ENCODE results near the gene PMP22.

Gene PMP22

GRCh38 chr17:15264542-15264941 lies 584 bp downstream of the PMP22 start:
- no peak for DNase-seq (ENCODE audit: low spot score)
- no peak for TF ChIP-seq CTCF (IDR thresholded peaks at IDR 0.05)
- Histone ChIP-seq H3K4me3 (peak overlapping the region; percentile 81), H3K27ac (peak overlapping the region; percentile 34 to 80)

DNA sequence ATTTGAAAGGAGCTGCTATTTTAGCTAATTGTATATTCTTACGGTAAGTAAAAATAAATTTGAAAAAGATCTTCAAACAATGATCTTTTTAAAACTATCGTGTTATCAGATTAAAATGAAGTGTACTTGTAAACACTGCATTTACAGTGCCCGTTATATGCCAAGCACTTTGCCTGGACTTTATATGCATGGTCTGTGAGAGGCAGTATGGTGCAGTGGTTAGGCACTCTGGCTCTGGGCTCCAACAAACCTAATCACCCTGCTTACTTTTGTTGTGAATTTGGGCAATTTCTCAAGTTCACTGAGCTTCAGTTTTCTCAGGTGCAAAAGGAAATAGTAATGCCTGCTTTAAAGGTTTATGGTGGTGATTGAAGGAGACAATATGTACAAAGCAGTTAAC lies 1.4 kb downstream of the PMP22 start:
- TF ChIP-seq CTCF (IDR thresholded peaks at IDR 0.05) = no peak
- Histone ChIP-seq H3K27ac (peak overlapping the region; percentile 95 to 98), H3K4me3 (peak overlapping the region; percentile 81)
- DNase-seq (ENCODE audit: low spot score) = no peak

GRCh38 chr17:15263206-15263579 lies 1.9 kb downstream of the PMP22 start:
- Histone ChIP-seq H3K27ac (peak overlapping the region; percentile 95 to 98), H3K4me3 (peak overlapping the region; percentile 81)
- TF ChIP-seq CTCF (IDR thresholded peaks at IDR 0.05) = no peak
- DNase-seq (ENCODE audit: low spot score) = peak; percentile 97

DNA sequence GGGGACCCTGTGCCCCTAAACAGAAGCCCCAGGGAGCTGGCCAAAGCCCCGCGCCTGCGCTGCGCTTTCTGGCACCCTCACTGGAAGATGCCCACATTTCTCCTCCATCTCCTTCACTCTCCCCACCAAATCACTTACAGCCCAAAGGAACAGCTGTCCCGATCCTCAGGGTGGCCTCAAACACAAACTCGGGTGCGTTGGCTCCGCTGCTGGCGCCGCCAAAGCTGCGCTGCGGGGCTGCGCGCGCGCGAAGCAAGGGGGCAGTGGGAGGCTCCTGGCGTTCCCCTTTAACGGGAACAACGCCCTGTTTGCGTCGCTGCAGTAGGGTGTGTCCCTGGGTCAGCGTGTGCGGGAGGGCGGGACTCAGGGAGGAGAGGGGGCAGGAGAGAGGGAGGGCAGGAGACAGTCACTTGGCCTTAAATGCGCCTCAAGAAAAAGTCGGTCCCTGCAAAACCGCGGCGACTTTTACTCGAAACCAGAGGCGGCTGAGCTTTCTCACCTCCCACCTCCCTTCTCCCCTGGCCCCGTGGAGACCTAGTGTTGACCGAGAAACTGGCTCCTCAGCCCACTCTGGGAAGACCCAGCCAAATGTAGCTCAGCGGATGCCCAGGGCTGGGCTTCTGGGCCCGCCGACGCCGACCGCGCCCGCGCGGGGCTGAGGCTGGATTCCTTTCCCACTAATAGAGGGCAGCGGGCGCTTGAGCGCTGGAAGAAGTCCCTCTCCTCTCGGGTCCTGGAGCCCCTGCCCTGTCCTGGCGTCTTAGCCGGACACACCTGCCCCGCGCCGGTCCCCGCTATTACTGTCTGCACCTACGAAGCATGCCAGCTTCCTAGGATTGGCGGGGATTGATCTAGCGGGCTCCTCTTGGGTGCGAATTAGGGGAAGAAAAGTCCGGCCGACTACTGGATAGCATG lies 2.6 kb downstream of the PMP22 start:
- no peak for TF ChIP-seq CTCF (IDR thresholded peaks at IDR 0.05)
- peak overlapping the region; percentile 95 to 98 for H3K27ac ChIP-seq
- peak overlapping the region; percentile 81 for H3K4me3 ChIP-seq
- peak; percentile 95 for DNase-seq (ENCODE audit: low spot score)

DNA sequence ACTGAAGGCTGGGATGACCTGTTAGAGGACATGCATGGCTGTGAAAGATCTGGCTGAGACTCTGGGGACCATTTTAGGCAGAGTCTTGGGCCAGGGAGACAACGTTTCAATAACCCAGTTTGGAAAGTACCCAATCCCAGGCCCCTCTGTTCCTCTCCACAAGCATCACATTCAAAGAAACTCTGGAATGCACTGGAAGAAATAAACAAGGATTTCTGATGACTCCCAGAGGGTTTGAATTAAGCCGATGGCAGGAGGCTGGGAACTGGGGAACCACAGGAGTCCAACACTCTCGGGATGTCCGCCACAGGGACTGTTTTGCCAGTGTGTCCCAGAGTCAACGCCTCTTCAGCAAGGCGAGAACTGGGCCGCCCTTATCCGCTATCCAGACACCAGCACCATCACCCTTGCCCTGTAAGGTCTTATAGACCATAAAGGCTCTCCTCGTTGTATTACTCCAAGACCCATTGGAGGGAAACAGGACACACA lies 3.3 kb downstream of the PMP22 start:
- H3K27ac ChIP-seq = peak overlapping the region; percentile 95 to 98
- no peak for DNase-seq (ENCODE audit: low spot score)
- no peak for TF ChIP-seq CTCF (IDR thresholded peaks at IDR 0.05)
- peak overlapping the region; percentile 81 for H3K4me3 ChIP-seq

DNA sequence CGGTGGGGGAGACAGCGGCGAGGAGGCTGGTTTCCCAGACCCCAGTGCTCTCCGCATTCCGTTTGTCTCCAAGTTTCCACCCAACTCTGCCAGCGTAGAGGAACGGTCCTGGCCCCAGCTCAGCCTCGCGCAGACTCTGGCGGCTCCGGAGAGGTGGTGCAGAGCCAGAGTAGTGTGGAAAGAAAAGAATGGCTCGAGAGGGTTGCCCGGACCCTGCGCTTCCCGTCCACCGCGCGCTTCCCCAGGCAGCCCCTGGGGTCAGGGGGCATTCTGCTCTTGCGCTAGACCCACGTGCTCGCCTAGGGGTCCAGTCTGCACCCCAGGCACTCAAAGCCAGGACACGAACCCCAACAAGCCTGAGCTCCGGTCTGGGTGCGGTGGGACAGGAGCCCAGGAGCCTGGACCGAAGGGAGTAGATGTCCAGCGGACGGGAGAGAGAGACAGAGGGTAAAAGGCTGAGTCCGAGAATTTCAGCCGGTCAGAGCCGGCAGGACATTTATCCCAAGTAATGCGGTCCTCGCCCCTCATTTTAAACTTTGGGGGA lies 3.8 kb downstream of the PMP22 start:
- Histone ChIP-seq H3K4me3 (peak overlapping the region; percentile 81), H3K27ac (peak overlapping the region; percentile 95 to 98)
- DNase-seq (ENCODE audit: low spot score) = peak; percentile 84
- no peak for TF ChIP-seq CTCF (IDR thresholded peaks at IDR 0.05)

All from coronary artery (tissue), 2 donors.